Measurements from ENCODE around the gene ZNF575. TPM values are rescaled to one million over a fixed set of nuclear protein-coding genes. Genes with fewer than 3 reads are reported as not detected.

ZNF575 gene
- polyA plus RNA-seq, 1 experiment, result 0.16 TPM

- ChIA-PET CTCF (interaction anchor here (0.6 to 5.7 kb wide), 5 partner anchors 13 to 100 kb away, joined by 3 to 52 read pairs (median 6); partner anchors contain the start of genes IRGQ and ZNF576), POLR2A (interaction anchor here (0.5 to 1.5 kb wide), 7 partner anchors 13 to 404 kb away, joined by 3 to 10 read pairs (median 4); partner anchors contain the start of genes IRGQ and ZNF576)
- no peaks in the 10 kb centered on the region for H3K27me3 ChIP-seq (ENCODE audit: control insufficient read depth, insufficient read depth, low read length)
- no peak for TF ChIP-seq CTCF (IDR thresholded peaks at IDR 0.05; ENCODE audit: low read depth, low read length)
- peak overlapping the region; percentile 73 for H3K27ac ChIP-seq (ENCODE audit: low read depth, low read length)
- DNase-seq (ENCODE audit: low read depth, low spot score), result no peak
- H3K4me3 ChIP-seq (ENCODE audit: low read depth, low read length), result peak overlapping the region; percentile 68
- H3K9me3 ChIP-seq (ENCODE audit: control insufficient read depth, insufficient read depth, low read length), result no peaks in the 10 kb centered on the region
Measured at GRCh38 chr19:43532571-43532961, 422 bp upstream of the ZNF575 start.

- CTCF ChIA-PET, result interaction anchor here (2.4 to 5.7 kb wide), 2 partner anchors 22 to 61 kb away, joined by 6 to 52 read pairs; partner anchors contain the start of genes IRGQ and ZNF576
- TF ChIP-seq CTCF (IDR thresholded peaks at IDR 0.05; ENCODE audit: low read depth, low read length), result no peak
Measured at GRCh38 chr19:43533546-43534304, 737 bp downstream of the ZNF575 start.

GRCh38 chr19:43534305-43534815 is 1.4 kb downstream of the ZNF575 start:
- Histone ChIP-seq H3K27ac (ENCODE audit: low read depth, low read length) (peak overlapping the region; percentile 47), H3K4me3 (ENCODE audit: low read depth, low read length) (peak overlapping the region; percentile 52), H3K27me3 (ENCODE audit: control insufficient read depth, insufficient read depth, low read length) (no peaks in the 10 kb centered on the region), H3K9me3 (ENCODE audit: control insufficient read depth, insufficient read depth, low read length) (no peaks in the 10 kb centered on the region)
- CTCF ChIA-PET, result interaction anchor here (0.6 to 5.7 kb wide), 7 partner anchors 14 to 283 kb away, joined by 3 to 52 read pairs (median 4); partner anchors contain the start of genes IRGQ and ZNF576
- POLR2A ChIA-PET, result interaction anchor here (0.9 to 1.5 kb wide), 3 partner anchors 21 to 70 kb away, joined by 3 to 4 read pairs (median 4); no protein-coding TSS in a partner anchor
- DNase-seq (ENCODE audit: low read depth, low spot score), result no peak
- TF ChIP-seq CTCF (IDR thresholded peaks at IDR 0.05; ENCODE audit: low read depth, low read length), result no peak

More at GRCh38 chr19:43533546-43534304, 737 bp downstream of the ZNF575 start:
- no peaks in the 10 kb centered on the region for H3K9me3 ChIP-seq (ENCODE audit: control insufficient read depth, insufficient read depth, low read length)
- H3K27me3 ChIP-seq (ENCODE audit: control insufficient read depth, insufficient read depth, low read length), result no peaks in the 10 kb centered on the region
- POLR2A ChIA-PET, result interaction anchor here (0.8 to 1.5 kb wide), 7 partner anchors 14 to 135 kb away, joined by 3 to 6 read pairs (median 4); partner anchors contain the start of genes IRGQ and ZNF576
- DNase-seq (ENCODE audit: low read depth, low spot score), result peak; percentile 99
- H3K27ac ChIP-seq (ENCODE audit: low read depth, low read length), result peak overlapping the region; percentile 91
- H3K4me3 ChIP-seq (ENCODE audit: low read depth, low read length), result peak overlapping the region; percentile 68

- Histone ChIP-seq H3K4me3 (ENCODE audit: low read depth, low read length) (no peak overlapping the region), H3K27ac (ENCODE audit: low read depth, low read length) (no peak overlapping the region), H3K9me3 (ENCODE audit: control insufficient read depth, insufficient read depth, low read length) (no peaks in the 10 kb centered on the region), H3K27me3 (ENCODE audit: control insufficient read depth, insufficient read depth, low read length) (no peaks in the 10 kb centered on the region)
- no peak for DNase-seq (ENCODE audit: low read depth, low spot score)
- POLR2A ChIA-PET, result interaction anchor here (0.6 to 0.8 kb wide), 2 partner anchors 20 to 71 kb away, joined by 3 read pairs; no protein-coding TSS in a partner anchor
- TF ChIP-seq CTCF (IDR thresholded peaks at IDR 0.05; ENCODE audit: low read depth, low read length), result peak; percentile 67
- CTCF ChIA-PET, result interaction anchor here (0.6 to 5.7 kb wide), 14 partner anchors 11 to 282 kb away, joined by 3 to 58 read pairs (median 4); partner anchors contain the start of genes IRGQ and ZNF576
Measured at GRCh38 chr19:43534816-43535761, 2.1 kb downstream of the ZNF575 start.

Data from AG04450 (cell line).